Measurements from ENCODE around the gene TEX2.

DNA sequence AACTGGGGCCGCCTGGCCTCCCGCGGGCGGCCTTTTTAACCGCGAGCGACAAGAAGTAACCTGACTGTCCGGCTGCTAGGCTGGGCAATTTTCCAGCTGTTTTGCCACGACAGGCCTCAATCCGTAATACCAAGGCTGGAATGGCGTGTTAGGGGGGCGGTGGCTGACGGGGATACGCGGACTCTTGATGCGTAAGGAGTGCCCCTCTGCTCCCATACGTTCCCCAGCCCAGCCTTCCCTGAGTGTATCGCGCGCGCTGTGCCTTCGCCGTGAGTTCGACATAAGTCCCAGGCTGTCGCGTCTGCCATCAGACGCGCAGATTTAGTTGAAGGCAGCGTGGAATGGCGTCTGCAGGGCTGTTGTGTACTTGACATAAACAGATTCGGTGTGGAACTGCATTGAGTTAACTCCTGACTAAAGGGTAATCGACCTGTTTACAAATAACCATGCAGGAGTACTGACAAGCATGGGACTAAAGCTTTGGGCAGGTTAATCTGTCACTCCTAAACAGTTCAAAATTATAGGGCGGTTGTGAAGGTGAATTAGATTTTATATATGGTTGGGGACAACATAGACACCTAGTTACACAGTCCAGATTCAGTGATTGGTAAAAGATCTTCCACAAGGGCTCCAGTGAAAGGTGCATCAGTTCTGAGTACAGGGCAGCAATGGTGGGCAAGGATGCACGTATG, 116.5 kb downstream of the TEX2 start:
- TF ChIP-seq, protein P1, sequence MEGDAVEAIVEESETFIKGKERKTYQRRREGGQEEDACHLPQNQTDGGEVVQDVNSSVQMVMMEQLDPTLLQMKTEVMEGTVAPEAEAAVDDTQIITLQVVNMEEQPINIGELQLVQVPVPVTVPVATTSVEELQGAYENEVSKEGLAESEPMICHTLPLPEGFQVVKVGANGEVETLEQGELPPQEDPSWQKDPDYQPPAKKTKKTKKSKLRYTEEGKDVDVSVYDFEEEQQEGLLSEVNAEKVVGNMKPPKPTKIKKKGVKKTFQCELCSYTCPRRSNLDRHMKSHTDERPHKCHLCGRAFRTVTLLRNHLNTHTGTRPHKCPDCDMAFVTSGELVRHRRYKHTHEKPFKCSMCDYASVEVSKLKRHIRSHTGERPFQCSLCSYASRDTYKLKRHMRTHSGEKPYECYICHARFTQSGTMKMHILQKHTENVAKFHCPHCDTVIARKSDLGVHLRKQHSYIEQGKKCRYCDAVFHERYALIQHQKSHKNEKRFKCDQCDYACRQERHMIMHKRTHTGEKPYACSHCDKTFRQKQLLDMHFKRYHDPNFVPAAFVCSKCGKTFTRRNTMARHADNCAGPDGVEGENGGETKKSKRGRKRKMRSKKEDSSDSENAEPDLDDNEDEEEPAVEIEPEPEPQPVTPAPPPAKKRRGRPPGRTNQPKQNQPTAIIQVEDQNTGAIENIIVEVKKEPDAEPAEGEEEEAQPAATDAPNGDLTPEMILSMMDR (IDR thresholded peaks at IDR 0.05): no peak
- no peak for TF ChIP-seq EZH2 (IDR thresholded peaks at IDR 0.05; ENCODE audit: borderline replicate concordance, insufficient read depth, low read depth, low read length, poor library complexity, severe bottlenecking)
